22Rv1 (cell line): ENCODE measurements around the gene PRPS1L1.

ENCODE experiments used
- H3K27ac ChIP-seq: fragments of 450-650 bp; 2 replicates; pipeline ENCODE4 v1.5.1; 2017
- CTCF ChIP-seq: fragments of 450-650 bp; IDR thresholded peaks from 2 replicates; pipeline ENCODE4 v1.5.1; 2017; ENCODE audit warnings: mild to moderate bottlenecking
- ZFX ChIP-seq: fragments of 450-650 bp; IDR thresholded peaks from 2 replicates; pipeline ENCODE4 v1.6.1; 2017; ENCODE audit warnings: antibody characterized with exemption, borderline replicate concordance

Gene PRPS1L1

DNA sequence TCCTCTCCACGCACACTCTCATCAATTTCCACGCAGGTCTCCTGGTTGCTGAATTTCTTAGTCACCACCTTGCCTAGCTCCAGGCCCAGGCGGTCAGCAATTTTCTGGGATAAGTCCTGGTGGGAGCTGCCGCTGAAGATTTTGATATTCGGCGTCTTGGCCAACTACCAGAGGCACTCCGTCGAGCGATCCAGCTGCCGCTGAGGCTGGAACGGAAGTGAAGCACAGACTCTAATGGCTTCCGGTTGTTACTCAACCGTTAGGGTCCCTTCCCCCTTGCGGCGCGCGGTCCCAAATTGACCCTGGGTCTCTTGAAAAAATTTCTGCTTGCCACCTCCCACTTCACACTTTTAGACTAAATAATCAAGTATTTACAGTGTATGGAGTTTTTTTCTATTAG lies at the start of gene PRPS1L1:
TSS of gene PRPS1L1 (minus strand) at position 219 of the 400 bp plus-strand sequence.
- TF ChIP-seq ZFX (no peak), CTCF (no peak)

DNA sequence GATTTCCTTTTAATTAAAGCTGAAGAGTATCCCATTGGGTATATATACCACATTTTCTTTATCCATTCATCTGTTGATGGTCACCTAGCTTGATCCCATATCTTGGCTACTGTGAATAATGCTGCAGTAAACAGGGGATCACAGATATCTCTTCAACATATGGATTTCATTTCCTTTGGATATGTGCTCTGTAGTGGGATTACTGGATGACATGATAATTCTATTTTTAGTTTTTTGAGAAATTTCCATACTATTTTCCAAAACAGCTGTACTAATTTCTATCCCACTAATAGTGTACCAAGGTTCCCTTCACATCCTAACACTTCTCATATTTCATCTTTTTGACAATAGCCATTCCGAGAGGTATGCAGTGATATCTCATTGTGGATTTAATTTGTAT lies 48.8 kb upstream of the PRPS1L1 start:
- H3K27ac ChIP-seq = no peak overlapping the region
- TF ChIP-seq ZFX (no peak), CTCF (no peak)

More for the DNA sequence above, at the start of gene PRPS1L1:
- no peak within 1 kb of the TSS for H3K27ac ChIP-seq

- TF ChIP-seq CTCF (no peak), ZFX (no peak)
- no peak overlapping the region for H3K27ac ChIP-seq
Observed at GRCh38 chr7:18068745-18069144, 41.1 kb upstream of the PRPS1L1 start.

- no peak overlapping the region for H3K27ac ChIP-seq
- TF ChIP-seq CTCF = peak; percentile 81
- no peak for TF ChIP-seq ZFX
Observed at GRCh38 chr7:18064242-18064838, 36.7 kb upstream of the PRPS1L1 start.

DNA sequence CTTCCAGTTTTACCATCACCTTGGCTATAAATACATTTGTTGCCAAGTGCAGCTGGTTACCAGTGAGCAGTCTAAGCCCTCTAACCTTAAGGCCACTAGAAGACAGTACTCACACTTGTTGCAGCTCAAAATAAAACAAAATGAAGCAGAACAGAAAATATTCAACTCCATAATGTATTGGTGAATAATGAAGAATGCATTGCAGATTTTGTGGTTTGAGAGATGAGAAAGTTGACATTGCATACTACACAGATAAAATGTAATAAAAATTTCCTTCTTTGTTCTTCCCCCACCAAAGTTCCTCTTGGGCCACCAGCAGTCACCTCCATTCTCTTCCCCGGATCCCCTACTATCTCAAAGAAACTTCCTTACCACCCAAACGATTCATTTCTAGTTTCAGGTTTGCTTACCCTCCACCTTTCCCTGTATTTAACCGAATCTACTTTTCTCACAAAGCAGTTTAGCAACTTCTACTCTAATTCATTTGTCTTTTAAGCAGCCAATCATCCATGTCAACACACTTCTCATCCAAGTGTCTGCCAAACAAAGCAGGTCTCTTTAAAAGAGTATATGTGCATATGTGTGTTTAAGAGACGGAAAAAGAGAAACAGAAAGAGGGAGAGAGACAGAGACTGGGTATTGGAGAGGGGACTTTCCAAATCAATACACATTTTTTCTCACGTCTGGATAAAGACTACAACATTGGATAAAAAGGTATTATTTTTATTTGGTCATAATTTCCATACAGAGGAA lies 35.7 kb upstream of the PRPS1L1 start:
- peak overlapping the region; percentile 48 for H3K27ac ChIP-seq
- no peak for TF ChIP-seq CTCF
- no peak for TF ChIP-seq ZFX

GRCh38 chr7:18059171-18059570 lies 31.5 kb upstream of the PRPS1L1 start:
- TF ChIP-seq ZFX (no peak), CTCF (no peak)

DNA sequence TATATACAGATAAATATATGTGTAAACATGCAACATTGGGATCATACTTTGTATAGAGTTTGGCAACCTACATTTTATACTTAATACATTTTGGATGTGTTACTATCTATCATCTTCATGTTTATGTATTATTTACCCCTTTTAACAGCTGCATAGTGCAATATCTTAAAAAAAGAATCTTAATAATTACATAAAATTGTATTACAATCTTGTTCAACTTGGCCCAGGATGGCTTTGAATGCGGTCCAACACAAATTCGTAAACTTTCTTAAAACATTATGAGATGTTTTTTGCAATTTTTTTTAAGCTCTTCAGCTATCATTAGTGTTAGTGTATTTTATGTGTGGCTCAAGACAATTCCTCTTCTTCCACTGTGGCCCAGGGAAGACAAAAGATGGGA lies 26.3 kb upstream of the PRPS1L1 start:
- H3K27ac ChIP-seq = no peak overlapping the region
- TF ChIP-seq CTCF (no peak), ZFX (no peak)

More at GRCh38 chr7:18059171-18059570, 31.5 kb upstream of the PRPS1L1 start:
- H3K27ac ChIP-seq = no peak overlapping the region
